Stimulated activated naive CD8-positive, alpha-beta T cell treated with anti-CD3 and anti-CD28 coated beads, Interleukin-15, Interleukin-2, amounts not matched to agents 100 U/mL and 50 U/mL, for 24 hours (primary cell): Measurements from ENCODE around the gene YPEL5.

Experiments used
- ATAC-seq: fragments of 150-1000 bp; cut with Tn5 transposase; one replicate; pipeline ENCODE4 v1.10.0; 2021
- DNase-seq: peaks from one replicate; pipeline ENCODE4 v3.0.0; 2021

The YPEL5 gene

DNA sequence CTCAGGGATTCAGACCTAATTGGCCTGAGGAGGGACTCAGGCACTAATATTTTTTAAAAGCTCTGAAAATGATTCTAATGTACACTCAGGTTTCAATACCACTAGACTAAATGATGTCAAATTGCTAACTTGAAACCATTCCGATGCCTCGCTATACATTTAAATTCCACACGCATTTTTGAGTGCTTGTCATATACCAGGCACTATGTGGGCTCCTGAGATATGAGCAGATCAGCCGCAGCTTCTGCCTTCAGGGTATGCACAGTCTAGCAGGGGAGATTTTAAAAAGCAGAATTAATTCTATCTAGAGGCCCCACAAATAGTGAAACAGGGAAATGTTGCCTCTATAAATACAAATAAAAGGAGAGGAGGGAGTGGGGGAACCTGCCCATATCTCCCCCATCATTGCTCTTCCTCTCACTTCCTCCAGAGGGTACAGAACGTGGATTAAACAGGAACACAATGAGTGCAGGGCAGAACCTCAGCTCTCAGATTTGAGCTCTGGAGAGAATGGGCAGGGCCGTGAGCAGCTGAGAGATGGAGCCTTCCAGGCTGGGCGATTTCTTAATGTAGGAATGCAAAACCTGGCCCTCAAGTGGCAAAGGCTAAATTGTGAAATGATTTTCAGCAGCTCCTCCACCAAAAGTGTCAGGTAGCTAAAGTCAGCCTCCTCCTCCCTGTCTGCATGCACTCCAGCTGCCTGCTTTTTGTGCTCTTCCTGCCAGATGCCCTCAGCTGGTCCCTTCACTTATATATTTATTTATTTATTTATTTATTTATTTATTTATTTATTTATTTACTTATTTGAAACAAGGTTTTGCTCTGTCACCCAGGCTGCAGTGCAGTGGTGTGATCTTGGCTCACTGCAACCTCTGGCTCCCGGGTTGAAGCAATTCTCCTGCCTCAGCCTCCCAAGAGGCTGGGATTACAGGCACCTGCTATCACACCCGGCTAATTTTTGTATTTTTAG lies 59.9 kb downstream of the YPEL5 start:
- ATAC-seq (no peak), DNase-seq (no peak)

DNA sequence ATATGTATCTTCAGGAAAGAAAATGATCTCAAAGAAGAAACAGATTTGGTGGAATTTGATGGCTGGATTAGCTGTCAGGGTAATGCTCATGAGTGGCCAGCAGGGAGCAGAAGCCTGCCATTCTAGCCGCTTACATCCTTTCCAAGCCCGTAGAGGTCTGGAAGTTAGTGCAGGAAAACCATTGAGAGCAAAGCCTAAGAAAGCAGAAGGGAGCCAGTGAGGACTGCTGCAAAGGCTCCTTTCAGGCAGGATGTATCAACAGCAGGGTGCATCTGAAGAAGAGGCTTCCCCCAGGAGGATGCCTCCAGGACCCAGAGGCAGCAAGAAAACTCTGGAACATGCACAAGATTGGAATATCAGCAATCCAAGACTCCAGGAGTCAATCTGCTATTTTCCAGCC lies 61.6 kb downstream of the YPEL5 start:
- DNase-seq (no peak), ATAC-seq (no peak)

DNA sequence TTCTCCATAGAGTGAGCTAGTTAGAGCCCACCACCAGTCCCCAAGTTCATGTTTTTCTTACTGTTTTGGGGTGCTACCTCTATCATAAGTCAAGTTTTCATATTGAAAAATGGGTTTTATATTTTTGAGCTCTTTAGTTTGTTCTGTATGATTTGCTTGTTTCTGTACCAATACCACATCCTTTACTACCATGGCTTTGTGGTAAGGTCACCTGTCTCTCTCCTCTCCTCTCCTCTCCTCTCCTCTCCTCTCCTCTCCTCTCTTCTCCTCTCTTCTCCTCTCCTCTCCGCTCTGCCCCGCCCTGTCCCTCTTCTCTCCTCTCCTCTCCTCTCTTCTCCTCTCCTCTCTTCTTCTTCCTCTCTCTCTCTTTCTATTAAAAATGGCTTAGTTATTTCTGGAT lies 62.4 kb downstream of the YPEL5 start:
- ATAC-seq = no peak
- no peak for DNase-seq
